Panc1 (cell line): ENCODE data around the gene MLPH.
"Not testable (repeated sequence)": the region's sequence is repeated elsewhere in the genome, so short reads cannot be mapped to it uniquely, and the experiment has no call there.

Source experiments
- CTCF ChIP-seq: fragments of 450-650 bp; IDR thresholded peaks from 2 replicates; pipeline ENCODE4 v1.5.1; 2017; ENCODE audit warnings: mild to moderate bottlenecking
- POLR2AphosphoS5 ChIP-seq: IDR thresholded peaks from 2 replicates; pipeline ENCODE4 v1.6.1; 2012; ENCODE audit warnings: mild to moderate bottlenecking, low read depth, low read length, moderate library complexity
- REST ChIP-seq, 2 experiments: IDR thresholded peaks; 2 replicates each; pipeline ENCODE4 v1.6.1; 2011 to 2012; ENCODE audit warnings: low read depth in 2 of 2, control low read depth in 1 of 2, low read length in 1 of 2, mild to moderate bottlenecking in 1 of 2, moderate library complexity in 1 of 2; ENCODE audit not compliant: insufficient read depth in 1 of 2
- SIN3A ChIP-seq: IDR thresholded peaks from 2 replicates; pipeline ENCODE4 v1.6.1; 2012; ENCODE audit warnings: low read depth, mild to moderate bottlenecking, low read length, moderate library complexity, borderline replicate concordance; ENCODE audit not compliant: insufficient read depth

GRCh38 chr2:237469410-237469809 lies 17.6 kb upstream of the MLPH start:
- TF ChIP-seq POLR2AphosphoS5; CTCF; REST (IDR thresholded peaks at IDR 0.05; ENCODE audit: insufficient read depth in 1 of 2, low read depth in 2 of 2, low read length in 1 of 2); SIN3A: not testable (repeated sequence)
